ENCODE results near the gene SMCO3.

The SMCO3 gene

DNA sequence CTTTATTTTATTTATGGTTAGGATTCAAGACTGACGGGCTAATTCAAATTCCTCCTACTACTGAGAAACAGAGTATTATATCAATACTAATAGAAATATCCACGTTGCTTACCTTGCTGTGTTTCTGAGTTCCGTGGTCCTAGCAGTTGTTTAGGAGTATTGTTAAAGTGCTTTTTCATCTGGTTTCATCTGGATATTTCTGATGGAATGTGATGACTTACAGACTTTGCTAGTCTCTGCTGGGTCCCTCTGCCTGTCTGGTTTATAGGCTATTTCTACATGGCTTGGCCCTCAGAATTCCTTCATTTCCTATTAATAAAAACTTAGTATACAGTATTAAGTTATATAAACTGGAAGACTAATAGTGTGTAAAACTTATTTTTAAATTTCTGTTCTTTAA, at the start of gene SMCO3:
SMCO3 (minus strand) TSS at position 169 of the 400 bp plus-strand sequence. CDS start 7,502 bp downstream, outside the sequence.
- no peak for DNase-seq

DNA sequence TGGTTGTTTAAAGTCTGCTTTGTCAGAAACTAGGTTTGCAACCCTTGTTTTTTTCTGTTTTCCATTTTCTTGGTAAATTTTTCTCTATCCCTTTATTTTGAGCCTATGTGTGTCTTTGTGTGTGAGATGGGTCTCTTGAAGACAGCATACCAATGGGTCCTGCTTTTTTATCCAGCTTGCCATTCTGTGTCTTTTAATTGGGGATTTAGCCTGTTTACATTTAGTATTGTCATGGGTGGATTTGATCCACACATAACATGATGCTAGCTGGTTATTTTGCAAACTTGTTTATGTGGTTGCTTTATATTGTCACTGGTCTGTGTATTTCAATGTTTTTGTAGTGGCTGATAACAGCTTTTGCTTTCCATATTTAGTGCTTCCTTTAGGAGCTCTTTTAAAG, 46.5 kb upstream of the SMCO3 start:
- no peak for DNase-seq

DNA sequence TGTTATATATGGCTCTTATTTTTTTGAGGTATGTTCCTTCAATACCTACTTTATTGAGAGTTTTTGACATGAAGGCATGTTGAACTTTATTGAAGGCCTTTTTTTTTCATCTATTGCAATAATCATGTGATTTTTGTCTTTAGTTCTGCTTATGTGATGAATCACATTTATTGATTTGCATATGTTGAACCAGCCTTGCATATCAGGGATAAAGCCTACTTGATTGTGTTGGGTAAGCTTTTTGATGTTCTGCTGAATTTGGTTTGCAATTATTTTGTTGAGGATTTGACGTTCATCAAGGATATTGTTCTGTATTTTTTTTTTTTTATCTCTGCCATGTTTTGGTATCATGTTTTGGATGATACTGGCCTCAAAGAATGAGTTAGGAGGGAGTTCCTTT, 44.5 kb upstream of the SMCO3 start:
- no peak for DNase-seq

DNA sequence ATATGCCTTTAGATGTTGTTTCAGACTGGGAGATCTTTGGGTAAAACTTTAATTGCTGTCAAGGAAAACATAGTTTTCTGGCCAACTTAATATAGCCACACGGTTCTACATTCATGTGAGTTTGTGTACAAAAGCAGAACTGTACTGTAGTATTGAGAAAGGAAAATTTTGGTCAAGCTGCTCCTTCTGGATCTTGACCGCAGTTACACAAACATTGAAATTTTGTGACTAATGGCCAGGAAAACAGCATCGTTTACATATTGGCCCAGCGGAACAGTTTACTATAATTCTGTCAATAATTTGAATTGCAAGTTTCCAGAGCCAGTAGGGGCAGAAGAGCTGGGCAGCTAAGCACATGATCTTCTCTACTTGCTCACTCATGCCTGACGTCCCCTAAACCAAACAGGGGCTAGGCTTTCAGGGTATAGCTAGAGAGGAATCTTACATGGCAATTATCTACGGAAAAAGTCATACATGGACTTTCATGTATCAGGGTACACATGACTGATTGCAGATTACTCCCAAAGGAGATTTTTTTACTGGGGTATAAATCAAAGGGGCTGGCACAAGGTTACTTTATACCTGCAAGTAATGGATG, 40.7 kb upstream of the SMCO3 start:
- DNase-seq = no peak

DNA sequence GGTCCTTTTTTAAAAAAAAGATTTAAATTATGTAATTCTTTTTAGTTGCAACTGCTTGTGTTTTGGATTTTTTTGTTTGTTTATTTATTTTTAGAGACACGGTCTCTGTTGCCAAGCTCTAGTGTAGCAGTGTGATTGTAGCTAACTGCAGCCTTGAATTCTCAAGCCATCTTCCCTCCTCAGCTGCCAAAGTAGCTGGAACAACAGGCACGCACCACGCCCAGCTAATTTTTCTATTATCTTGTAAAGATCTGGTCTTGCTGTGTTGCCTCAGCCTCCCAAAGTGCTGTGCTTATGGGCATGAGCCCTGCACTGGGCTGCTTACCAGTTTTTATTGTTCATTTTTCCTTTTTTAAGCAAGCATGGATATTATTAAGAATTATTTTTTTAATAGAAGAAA, 40.0 kb upstream of the SMCO3 start:
- no peak for DNase-seq

DNA sequence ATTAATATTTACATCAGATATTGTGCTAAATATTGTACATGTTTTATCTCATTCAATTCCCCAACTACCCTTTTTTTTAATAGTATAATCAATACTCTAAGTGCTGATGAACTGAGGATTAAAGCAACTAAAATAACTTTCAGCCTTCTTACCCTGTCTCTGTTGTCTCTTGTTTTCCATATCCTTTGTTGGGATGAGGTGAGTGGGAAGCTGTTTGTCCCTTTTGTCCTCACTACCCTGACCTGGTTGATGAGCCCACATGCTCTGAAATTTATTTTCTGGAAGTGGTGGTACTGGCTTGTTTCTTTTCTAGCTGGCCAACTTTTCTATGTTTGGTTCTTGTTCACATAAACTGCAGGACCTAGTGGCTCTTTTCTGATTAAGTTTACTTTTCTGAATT, 38.9 kb upstream of the SMCO3 start:
- DNase-seq = no peak

DNA sequence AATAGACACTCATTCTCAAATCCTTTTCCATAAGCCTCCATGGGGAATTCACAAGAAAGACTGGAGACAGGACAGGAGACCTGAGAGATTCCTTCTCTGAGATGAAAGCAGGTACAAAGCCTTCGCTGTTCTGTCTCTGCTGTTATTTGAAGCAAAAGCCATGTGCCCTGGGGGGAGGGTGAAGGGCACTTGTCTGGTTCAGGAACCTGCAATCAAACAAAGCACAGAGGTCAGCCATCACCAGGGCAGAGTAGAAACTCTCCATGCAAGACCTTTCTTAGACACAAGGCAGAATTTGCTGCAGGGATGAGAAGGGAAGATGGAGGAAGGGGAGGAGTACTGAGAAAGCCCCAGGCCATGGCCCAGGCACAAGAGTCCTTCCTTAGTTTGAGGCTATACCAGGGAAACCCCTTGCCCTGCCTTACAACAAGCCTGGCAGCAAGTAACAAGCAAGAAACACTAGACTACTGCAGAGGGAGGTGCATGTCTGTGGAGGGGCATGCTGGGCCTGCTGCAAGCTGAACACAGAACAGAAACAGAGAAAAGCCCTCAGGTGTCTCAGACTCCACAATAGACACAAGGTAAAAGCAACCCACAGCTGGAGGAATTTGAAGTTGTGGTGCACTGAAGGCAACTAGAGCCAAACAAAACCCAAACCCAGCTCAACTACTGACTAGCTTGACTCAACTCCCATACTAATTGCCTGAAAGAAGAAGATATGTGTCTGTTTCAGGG, 37.1 kb upstream of the SMCO3 start:
- no peak for DNase-seq

DNA sequence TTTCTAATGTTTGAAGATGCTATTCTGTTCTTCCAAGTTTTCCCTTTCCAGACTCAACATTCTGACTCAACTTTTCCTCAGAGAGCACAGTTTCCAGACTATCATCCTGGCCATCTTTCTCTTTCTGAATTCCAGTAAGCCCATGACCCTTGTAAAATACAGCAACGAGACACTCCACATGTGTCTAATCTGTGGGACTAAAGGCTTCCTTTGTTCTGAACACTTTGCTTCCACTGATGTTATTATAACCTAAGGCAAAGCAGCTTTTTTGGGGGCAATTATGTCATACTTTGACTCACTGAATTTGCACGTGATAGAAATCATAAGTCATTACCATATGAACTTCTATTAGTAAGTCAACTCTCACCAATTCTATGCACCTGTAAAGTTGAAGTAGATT, 35.7 kb upstream of the SMCO3 start:
- no peak for DNase-seq

DNA sequence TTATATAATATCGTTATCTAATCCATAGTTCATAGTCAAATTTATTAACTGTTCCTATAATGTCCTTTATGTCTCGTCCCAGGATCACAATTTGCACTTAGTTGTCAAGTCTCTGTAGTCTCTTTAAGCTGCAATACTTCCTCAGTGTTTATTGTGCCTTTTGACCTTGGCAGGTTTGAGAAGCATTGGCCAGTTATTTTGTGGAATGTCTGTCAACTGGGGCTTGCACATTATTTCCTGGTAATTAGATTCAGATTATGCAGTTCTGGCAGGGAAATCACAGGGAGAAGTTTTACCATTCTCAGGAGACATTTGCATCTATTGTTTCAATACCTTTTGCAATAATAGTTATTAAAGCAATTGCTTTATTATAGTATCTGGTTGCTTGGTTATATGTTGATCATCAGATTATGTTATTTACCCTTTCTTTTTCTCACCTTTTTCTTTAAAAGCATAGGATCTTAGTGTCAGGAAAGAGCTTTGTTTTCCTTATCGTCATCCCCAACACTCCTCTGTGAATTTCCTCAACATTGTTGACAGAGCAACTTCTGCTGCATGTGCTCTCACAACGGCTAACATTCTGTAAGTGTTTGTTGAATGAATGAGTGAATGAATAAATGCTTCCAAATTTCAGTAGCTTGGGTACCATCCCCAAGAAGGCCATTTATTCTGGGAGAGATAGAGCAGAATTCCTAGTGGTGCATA, 33.0 kb upstream of the SMCO3 start:
- DNase-seq = no peak

DNA sequence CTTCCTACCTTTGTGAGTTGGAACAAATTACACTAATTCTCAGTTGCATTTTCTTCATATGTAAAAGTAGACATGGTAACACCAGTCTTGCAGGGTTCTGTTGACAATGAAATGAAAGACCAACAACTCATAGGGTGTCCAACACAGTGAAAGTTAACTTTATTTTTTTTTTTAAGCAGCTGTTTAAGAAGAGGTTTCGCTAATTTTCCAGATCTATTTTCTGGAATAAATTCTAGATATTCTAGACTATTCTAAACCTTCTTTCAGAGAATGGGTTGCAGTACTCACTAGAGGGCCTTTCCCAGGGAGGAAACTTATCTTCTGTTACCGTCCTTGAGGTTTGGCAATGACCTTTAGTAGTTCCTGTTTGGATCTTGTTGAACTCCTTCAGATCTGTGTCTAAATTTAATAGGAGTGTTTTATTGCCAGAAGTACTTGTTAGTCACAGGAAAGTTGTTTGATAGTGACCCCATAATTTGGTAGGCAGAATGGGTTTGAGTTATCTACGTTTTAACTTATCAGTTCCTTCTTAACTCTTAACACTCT, 32.1 kb upstream of the SMCO3 start:
- DNase-seq = no peak

DNA sequence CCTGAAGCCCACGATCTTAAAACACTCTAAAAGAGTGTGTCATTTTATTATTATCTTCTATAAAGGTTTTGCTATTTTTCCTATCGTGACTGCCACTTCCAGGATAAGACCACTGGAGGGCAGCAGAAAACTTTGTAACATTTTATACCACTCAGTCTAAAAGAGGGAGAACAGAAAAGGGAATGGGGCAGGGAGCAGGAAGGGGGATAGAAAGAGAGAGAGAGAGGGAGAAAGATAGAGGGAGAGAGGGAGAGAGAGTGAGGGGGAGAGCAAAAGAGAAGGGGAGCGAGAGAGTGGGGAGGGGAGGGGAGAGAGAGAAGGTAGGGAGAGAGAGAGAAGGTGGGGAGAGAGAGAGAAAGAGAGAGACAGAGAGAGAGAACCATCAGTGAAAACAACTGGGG, 31.4 kb upstream of the SMCO3 start:
- DNase-seq = peak; percentile 23 to 29

DNA sequence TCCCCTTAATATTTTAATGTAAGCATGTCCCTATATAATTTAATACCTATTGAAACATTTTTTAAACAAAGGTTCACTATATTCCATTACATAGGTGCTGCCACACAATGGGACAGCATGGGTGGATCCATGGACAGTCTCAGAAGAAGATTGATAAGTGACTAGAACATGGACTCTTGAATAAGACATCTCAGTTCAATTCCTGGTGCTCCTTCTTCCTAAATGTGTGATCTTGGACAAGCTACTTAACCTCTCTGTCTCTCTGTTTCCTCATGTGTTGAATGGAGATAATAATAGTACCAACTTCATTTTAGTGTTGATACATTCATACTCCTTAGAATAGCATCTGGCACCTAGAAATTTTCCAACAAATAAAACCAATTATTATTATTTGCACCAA, 30.4 kb upstream of the SMCO3 start:
- DNase-seq = no peak

DNA sequence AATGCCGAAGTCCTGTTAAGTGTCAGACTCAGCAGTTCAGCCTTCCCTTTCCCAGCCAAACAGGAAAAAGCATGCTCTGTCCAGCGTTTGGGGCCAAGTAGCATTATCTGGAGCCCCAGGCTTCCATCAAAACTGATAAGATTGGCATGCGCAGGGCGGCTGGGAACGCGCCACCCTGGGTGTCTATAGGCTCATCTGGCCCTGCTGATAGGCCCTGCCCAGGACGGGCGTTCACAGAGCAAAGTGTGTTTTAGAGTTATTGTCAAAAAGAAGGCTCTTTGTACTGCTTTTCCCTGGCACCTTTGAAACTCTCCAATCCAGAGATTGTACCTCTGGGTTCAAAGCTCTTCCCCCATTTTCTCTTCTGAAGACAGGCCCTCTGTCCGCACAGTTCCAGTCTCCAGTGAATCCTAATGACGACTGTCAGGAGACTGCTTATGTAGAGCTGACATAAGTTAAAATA, 29.5 kb upstream of the SMCO3 start, which contains the start of gene ART4:
ART4 (minus strand) TSS at position 102 of the 463 bp plus-strand sequence. CDS start 413 bp downstream, outside the sequence.
- no peak for DNase-seq

DNA sequence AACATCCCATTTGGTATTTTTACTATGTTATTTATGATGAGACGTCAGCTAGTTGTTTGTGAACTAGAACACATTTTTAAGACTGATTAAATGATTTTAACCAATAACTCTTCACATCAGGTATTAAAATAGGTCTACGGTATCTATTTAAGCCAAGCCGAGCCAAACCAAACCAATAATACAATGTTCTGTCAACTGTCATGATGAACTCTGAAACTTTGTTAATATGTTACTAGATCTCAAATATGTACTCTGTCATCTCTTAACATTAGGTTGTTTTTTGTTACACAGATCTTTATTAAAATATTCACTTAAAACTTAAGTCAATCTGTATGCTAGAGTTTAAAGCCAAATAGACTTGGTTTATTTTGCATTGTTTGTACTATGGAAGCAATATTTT, 28.3 kb upstream of the SMCO3 start:
- DNase-seq = no peak

DNA sequence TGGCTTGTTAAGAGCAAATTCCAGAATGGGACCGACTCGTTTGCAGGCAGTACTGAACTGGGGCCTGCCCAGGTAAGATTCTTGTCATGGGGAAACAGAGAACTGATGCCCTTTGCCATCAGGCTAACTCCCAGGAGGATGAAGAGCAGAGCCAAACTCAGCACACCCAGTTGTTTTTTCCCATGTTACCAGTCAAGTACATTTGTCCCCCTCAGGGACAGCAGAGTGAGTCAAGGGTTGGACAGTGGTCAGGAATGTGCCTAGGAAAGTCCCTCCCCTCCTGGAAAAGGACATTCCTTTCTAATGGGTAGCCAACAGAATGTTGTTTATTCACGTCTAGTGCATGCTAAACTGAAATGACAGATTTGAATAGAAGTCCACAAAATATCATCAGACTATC, 27.8 kb upstream of the SMCO3 start:
- DNase-seq = no peak

DNA sequence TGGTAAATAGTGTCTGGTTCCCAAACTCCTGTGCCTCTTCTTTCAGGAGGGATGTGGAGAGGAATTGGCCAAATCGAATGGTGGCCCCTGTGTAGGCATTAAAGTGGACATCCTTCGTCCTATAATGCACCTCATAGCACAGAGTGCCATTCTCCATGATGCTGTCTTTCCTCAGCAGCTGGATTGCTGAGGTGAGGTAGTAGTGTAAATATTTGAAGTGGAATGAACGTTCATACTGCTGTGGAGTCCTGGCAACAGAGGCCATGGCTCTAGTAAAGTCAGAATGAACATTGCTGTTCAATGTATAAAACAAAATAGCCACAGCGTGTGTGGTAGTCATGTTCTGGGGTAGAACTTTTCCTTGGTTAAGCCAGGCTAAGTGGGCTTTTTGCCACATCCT, 26.6 kb upstream of the SMCO3 start:
- DNase-seq = no peak

DNA sequence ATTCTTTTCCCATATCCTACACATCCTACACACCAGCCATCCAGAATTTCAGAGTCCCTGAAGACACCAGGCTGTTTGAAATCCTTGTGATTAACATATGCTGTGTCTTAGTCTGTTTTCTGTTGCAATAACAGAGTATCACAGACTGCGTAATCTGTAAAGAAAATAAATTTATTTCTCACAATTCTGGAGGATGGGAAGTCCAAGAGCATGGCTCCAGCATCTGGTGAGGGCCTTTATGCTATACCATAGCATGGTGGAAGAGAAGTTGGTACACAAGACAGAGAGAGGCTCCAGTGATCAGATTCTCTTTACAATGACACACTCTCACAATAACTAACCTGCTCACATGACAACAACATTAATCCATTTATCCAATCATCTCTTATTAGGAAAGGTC, 25.3 kb upstream of the SMCO3 start:
- no peak for DNase-seq

DNA sequence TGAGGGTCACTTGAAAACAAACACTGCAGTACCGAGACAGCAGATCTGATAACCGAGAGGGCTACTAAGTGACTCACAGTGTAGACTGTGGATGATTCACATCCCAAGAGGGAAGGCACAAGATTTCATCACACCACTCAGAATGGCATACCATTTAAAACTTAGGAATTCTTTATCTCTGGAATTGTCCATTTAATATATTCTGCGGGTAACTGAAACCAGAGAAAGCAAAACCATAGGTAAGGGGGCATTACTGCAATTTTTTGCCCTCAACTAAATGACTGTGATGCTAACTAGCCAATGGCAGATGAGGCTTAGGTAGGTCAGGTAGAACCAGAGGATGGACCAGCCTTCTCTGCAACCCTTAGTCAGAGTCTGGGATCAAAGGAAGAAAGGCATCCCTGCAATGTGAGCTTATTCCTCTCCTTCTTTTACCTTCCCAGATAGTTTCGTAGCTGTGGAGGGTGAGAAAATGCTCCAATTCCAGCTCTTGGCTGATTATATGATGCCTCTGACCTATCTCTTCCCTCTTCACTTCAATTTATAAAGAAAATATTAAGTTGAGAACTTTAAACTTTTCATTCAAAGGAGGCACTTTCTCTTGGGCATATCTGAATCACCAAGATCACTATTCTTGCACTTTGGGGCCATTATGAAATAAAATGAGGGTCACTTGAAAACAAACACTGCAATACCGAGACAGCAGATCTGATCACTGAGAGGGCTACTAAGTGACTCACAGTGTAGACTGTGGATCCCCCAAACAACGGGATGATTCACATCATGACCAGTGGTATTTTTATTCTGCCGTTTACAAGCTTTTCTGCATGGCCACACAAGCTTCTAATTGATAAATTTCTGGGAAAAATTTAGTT, 22.6 kb upstream of the SMCO3 start:
- DNase-seq = no peak

DNA sequence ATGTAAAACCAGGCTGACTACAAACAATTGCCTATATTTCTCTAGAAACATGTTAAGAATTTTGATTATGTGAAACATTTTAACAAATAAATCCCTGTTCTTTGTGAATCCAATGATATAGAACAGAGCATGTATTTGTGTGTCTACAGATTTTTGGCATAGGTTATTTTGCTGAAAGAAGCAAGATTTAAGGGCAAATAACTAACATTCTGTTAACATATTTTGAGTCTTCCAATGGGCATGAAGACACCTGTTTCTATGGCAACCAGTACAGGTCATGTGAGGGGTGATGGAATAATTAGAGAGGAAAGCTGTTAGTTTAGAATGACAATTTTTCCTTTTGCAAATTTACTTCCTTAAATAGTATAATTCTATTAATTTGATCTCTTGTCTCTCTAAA, 20.5 kb upstream of the SMCO3 start:
- no peak for DNase-seq

DNA sequence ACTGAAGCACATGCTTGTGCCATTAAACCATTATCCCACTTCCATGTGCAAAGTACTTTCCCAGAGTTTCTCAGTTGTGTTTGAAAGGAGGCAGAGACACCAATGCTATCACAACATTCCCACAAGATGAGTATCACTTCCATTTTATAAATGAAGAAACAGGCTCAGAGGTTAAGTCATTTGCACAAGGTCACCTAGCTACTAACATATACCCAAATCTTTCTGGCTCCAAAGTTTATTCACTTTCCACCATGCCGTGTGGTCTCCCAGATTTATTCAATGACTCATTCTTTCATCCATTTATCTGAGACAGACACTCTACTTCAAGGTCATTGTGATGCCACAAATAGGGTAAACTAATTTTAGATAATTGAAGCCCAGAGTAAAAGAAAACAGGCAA, 20.0 kb upstream of the SMCO3 start:
- no peak for DNase-seq

DNA sequence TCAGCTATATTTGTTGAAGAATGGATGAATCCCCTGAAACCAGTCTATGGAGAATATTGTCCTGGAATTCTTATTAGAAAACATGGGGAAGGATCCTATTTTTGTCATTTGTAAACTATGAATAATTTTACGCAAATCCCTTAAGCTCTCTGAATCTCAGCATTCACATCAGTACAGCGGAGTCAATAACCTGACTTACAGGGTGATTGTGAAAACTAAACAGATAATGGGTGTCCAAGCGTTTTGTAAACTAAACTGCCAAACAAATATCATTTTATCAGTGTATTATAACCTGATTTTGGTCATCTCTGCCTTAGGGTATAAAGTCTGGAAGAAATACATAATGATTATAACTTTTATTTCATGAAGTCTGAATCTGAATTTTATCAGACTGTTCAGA, 19.4 kb upstream of the SMCO3 start:
- no peak for DNase-seq

DNA sequence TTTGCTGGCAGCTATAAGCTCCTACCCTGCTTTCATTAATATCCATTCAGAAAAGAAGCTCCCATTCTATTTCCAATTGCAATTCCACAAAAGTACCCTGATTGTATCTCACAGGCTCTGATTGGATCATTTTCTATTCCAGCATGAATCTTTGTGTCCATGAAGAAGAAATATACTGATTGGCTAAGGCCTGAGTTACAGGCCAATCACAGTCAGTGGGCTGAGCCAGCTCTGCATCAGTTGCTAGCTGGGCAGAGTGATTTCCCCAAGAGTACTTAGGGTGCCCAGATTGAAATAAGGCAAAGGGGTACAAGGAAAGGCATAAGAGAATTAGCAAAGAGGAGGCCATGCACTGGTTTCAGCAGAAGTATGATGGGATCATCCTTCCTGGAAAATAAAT, 14.9 kb upstream of the SMCO3 start:
- no peak for DNase-seq

DNA sequence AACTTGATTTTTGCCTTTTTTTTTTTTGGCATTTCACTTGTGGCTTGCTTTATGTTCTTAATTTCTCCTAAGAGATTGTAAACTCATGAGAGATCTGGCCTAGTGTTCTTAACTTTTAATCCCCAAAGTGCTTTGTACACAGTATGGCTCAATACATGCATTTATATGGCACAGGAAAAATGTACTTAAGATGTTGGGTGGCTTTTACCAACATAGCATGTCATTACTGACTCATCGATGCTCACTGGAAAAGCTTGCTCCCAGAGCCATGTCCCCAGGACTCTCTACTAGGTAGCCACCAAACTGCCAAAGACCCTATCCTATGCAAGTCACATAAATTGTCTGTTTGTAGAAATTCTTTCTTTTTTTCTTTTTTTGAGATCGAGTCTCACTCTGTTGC, 13.1 kb upstream of the SMCO3 start:
- no peak for DNase-seq

Measured in stimulated activated CD4-positive, alpha-beta T cell treated with anti-CD3 and anti-CD28 coated beads, Interleukin-2, amount 100 ng/mL, for 48 hours (primary cell).